Ovary (tissue), 3 donors: ENCODE results near the gene R3HDM2.

Experiments used
- EP300 ChIP-seq: sonication (generic); formaldehyde crosslinking; IDR thresholded peaks from one replicate; pipeline ENCODE4 v1.6.1; 2017; ENCODE audit warnings: antibody characterized with exemption
- POLR2A ChIP-seq: fragments of 450-650 bp; IDR thresholded peaks from one replicate; pipeline ENCODE4 v1.6.1; 2017; ENCODE audit warnings: antibody characterized with exemption, mild to moderate bottlenecking, moderate library complexity
- TF ChIP-seq, protein P1 (sequence below), 3 donors: fragments of 450-650 bp in 2 of 3; fragments of 200-600 bp in 1 of 3; IDR thresholded peaks; one replicate each; pipeline versions ENCODE4 v1.5.1 to v1.8.0; 2016 to 2022; ENCODE audit warnings: antibody characterized with exemption in 3 of 3, mild to moderate bottlenecking in 1 of 3
- donor health status: DM: no; HTN: no; CAD: no.

DNA sequence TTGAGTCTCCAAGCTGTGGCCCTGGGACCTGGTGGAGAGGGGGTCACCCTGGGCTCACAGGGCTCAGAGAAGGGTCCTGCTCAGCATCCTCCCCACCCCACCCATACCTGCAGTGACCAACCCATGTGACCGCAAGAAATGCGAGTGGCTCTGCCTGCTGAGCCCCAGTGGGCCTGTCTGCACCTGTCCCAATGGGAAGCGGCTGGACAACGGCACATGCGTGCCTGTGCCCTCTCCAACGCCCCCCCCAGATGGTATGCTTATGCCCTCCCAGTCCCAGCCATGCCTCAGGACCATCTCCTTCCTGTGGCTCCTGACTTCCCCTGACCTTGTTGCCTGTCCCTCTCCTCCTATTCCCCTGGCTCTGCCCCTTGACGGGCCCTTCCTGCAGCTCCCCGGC is 220.9 kb downstream of the R3HDM2 start:
- TF ChIP-seq, protein P1, sequence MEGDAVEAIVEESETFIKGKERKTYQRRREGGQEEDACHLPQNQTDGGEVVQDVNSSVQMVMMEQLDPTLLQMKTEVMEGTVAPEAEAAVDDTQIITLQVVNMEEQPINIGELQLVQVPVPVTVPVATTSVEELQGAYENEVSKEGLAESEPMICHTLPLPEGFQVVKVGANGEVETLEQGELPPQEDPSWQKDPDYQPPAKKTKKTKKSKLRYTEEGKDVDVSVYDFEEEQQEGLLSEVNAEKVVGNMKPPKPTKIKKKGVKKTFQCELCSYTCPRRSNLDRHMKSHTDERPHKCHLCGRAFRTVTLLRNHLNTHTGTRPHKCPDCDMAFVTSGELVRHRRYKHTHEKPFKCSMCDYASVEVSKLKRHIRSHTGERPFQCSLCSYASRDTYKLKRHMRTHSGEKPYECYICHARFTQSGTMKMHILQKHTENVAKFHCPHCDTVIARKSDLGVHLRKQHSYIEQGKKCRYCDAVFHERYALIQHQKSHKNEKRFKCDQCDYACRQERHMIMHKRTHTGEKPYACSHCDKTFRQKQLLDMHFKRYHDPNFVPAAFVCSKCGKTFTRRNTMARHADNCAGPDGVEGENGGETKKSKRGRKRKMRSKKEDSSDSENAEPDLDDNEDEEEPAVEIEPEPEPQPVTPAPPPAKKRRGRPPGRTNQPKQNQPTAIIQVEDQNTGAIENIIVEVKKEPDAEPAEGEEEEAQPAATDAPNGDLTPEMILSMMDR (IDR thresholded peaks at IDR 0.05), result no peak
- TF ChIP-seq POLR2A (no peak), EP300 (no peak)
